Activated T-helper 9 cell treated with anti-CD3 and anti-CD28 coated beads, Interleukin-2, amount 50 U/mL, for 16 hours (primary cell): Measurements from ENCODE around the gene APOL1.
"Not testable (repeated sequence)": the region's sequence is repeated elsewhere in the genome, so short reads cannot be mapped to it uniquely, and the experiment has no call there.

Experiments used
- DNase-seq: peaks from one replicate; pipeline ENCODE4 v3.0.0-alpha.2; 2020; ENCODE audit warnings: low read depth

The APOL1 gene, protein sequence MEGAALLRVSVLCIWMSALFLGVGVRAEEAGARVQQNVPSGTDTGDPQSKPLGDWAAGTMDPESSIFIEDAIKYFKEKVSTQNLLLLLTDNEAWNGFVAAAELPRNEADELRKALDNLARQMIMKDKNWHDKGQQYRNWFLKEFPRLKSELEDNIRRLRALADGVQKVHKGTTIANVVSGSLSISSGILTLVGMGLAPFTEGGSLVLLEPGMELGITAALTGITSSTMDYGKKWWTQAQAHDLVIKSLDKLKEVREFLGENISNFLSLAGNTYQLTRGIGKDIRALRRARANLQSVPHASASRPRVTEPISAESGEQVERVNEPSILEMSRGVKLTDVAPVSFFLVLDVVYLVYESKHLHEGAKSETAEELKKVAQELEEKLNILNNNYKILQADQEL

DNA sequence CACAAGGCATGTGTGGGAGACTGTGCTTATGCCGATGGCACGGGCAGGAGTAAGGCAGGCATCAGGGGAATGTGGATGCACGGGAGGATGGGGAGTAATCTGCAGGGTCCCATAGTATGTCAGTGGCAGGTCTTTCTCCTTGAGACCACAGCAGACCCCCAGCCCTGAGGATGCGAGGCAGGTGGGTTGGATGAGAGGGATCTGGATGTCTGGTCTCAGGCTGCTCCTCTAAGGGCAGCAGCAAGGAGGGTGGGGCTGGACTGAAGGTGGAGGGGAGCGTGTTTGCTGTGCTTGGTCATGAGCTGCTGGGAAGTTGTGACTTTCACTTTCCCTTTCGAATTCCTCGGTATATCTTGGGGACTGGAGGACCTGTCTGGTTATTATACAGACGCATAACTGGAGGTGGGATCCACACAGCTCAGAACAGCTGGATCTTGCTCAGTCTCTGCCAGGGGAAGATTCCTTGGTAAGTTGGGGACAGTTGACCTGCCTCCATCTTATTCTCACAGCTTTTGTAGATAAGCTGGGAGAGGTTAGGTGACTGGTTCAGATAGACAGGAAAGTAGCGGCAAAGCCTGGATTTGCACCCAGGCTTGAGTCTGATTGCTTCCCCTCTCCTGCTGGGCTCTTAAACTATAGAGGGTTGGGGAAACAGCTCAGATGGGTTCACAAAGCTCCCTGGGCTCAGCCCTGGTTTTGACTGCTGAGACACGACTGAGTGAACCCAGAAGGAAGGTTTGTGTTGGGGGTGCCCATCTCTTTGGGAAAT is at the start of gene APOL1:
TSS of gene APOL1 (plus strand) at position 380 of the 769 bp plus-strand sequence. CDS start 1,823 bp downstream, outside the sequence.
- DNase-seq: peak; percentile 36

DNA sequence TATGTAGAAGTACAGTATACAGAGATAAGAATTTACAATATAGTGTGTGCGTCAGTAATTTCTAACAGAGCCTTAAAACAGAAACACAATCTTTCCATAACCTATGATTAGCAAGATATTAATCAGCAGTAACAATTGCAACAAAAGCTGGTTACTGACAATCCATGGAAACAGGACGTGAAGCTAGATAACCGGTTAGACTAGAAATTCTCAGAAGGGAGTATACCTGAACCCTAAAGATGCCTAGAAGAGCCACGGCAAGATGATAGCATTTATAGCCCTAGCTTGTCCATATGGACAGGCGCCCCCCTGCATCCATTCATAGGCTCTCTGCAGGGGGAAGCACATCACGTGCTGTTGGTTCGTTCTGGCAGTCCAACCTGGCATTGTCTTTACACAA is 49.5 kb upstream of the APOL1 start:
- not testable (repeated sequence) for DNase-seq

DNA sequence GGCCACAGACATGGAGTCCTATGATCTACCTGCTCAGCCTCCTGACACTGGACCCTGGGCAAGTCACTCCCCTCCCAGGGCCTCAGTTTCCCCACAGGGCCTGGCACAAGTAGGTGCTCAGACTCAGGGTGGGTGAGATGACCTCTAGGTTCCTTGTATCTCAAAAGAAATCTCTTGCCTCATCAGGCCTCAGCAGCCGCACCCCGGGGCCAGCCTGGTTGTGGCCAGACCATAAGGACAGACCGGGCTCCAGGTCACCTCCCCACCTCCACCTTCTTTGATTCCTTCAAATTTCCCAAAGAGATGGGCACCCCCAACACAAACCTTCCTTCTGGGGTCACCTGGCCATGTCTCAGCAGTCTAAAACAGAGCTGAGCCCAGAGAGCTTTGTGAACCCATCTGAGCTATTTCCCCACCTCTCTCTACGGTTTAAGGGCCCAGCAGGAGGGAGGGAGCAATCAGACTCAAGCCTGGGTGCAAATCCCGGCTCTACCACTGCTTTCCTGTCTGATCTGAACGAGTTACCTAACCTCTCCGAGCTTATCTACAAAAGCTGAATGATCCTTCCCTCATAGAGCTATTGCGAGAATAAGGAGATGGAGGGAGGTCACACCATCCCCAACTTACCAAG is 48.8 kb upstream of the APOL1 start:
- DNase-seq: no peak

DNA sequence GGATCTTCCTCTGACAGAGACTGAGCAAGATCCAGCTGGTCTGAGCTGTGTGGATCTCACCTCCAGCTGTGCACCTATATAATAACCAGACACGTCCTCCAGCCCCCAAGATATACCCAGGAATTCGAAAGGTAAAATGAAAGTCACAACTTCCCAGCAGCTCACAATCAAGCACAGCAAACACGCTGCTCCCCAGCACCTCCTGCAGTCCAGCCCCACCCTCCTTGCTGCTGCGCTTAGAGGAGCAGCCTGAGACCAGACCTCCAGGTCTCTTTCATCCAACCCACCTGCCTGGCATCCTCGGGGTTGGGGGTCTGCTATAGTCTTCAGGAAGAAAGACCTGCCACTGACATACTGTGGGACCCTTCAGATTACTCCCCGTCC is 48.3 kb upstream of the APOL1 start:
- DNase-seq: no peak

DNA sequence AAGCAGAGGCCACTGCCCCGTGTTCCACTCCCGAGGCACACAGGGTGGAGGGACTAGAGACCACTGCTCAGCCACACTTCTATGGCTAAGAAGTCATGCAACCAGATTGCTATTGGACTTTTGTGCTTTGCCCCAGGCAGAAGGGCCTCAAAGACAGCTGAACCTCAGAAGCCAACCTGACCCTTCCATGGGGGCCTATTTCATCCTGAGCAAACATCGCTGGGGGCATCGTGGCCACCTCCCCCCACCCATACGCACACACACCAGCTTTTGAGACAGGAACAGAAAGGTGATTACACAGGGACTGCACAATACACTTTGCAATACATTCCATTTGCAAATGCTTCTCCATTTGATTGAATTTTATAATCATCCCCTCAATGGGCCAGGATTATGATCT is 47.4 kb upstream of the APOL1 start:
- not testable (repeated sequence) for DNase-seq

DNA sequence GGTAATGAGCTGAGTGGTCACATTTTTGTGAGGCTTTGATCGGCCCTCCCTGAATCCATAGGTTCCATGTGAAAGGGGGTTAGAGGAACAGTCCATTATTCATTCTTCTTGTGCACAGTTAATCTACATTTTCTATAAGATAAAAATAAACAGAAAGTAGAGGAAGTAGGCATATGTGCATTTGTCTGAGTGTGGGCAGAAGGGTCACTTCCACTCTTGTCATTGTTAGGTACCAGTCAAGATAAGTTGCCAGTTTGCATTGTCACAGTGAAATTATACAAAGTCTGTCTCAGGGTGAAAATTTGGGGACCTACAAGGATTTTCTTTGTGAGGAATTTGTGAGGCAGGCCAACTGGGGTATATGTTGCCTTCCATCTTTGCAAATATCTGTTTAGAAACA is 46.7 kb upstream of the APOL1 start:
- DNase-seq: no peak

DNA sequence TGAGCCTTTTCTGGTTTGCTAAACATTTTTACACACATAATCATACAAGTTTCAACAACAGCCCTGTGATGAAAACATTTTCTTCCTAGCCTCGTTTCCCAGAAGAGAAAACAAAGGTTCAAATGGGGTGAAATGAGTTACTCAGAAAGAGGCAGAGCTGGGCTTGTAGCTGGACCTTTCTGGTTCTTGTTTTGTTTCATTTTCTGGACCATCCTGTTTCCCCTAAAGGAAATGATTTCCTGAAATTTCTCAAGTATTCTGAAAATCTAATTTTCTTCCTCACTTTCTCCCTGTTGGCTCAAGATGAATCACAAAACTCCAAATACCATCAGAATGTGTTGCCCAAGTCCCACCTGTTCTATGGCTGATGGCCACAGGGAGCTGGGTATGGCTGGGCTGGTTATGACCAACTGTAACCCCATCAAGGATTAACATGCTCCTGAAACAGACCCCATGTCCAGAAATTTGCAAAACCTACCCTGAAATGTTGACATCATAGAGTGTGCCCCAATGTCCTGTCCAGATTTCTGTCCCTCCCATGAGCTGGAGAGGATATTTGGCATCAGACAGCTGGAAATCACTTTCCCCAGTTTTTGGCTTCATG is 44.7 kb upstream of the APOL1 start:
- DNase-seq: no peak

DNA sequence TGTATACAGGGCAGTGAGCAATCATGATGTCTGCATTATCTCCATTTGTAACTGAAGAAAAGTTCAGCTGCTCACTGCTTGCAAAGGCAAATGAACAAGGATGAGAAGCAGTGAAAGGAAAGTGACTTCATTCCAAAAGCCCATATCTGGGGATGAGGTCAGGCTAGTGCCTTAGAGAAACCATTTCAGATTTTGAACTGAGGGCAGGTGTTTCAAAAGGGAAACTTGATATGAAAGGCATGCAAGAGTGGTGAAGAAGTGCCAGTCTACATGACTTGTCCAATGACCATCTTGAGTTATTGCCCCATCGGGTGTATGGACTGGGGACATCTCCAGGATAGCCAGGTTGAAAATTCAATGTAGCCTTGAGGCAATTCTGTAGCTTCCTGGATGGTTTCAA is 44.0 kb upstream of the APOL1 start:
- no peak for DNase-seq

DNA sequence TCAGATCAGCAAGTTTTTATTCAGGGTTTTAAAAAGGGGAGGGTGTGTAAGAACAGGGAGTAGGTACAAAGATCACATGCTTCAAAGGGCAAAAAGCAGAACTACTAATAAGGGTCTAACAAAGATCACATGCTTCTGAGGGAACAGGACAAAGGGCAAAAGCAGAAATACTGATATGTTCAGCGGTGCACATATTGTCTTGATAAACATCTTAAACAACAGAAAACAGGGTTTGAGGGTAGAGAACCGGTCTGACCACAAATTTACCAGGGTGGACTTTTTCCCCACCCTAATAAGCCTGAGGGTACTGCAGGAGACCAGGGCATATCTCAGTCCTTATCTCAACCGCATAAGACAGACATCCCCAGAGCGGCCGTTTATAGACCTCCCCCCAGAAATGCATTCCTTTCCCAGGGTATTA is 43.4 kb upstream of the APOL1 start:
- DNase-seq: not testable (repeated sequence)

DNA sequence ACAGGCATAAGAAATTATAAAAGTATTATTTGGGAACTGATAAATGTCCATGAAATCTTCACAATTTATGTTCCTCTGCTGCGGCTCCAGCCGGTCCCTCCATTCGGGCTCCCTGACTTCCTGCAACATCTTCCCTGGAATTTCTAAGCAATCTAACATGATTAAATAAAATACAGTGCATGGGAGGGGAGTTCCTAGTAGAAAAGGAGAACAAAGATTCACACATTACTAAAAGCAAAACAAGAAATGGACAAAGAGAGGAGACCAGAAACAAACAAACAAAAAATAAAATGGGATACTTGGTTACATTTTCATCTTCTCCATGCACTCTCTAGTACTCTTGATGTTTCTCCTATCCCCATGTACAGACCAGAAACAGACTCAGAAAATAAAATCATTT is 42.7 kb upstream of the APOL1 start:
- DNase-seq: no peak

DNA sequence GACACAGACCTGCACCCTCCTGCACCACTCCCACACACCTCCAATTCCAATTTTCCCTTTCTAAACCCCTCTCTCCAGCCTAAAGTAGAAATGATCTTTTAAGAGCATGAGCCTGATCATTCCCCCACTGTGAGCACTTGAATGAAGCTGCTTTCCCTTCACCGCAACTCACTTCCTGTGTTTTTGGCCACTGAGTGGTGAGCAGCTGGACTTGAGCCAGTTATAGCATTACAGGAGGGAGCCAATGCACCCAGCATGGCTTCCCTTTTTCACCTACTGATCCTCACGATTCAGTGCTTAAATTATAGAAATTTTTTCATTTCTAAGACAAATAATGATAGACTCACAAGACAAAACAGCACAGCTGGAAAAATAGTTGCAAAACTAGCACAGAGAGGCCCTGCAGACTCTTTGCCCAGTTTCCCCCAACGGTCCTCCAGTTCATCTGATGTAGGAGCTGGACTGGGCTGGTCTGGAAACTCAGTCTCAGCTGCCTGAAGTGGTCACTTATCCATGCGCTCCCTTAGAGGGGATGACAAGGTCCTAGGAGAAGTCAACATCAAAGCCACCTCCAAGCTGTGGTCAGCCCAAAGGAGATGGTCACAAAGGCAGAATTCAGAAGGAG is 41.6 kb upstream of the APOL1 start:
- DNase-seq: no peak

DNA sequence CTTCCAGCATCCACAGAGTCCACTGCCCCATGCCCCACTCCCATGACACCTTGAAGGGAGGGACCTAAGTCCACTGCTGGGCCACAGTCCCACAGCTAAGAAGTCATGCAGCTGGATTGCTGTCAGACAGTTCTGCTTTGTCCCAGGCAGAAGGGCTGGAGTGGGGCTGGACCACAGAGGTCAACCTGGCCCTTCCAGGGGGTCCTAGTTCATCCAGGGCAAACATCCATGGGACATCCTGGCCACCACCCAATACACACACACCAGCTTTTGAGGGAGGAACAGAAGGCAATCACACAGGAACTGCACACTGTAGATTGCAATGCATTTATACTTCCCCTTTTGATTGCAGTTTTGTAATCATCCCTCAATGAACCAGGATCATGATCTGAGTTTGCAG is 40.0 kb upstream of the APOL1 start:
- no peak for DNase-seq

DNA sequence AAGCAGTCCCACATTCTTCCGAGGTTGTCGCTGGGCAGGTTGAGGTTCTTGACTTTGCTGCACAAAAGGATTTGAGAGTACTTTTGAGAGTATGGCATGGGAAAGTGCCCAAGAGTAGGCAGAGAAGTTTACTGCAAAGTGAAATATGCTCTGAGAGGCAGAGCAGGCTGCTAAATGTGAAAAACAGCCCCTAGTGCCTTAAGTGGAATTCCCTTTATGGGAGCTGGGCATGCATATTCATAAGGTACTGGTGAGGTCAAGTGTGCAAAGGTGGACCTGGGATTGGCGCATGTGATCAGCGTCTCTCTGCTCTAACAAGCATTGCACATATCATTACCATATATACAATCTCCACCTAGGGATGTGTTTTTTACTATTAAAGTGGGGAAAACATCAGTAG is 39.3 kb upstream of the APOL1 start:
- DNase-seq: no peak

DNA sequence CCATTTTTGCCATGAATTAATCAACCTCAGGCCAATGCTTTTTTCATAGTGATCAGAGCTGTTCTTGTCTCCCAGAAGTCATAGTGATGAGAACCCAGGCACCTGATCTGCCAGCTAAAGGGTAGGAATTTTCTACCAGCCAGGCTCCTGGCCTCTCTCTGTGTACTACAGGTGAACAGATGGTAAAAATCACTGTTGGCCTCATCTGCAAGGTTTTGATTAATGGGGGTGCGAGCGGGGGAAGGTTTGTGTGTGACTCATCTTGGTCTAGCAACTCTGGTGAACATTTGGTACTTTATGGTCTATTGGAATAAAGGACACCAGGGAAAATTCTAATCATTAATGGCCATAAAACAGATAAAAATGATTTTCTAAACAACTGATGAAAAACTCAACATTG is 37.0 kb upstream of the APOL1 start:
- no peak for DNase-seq

DNA sequence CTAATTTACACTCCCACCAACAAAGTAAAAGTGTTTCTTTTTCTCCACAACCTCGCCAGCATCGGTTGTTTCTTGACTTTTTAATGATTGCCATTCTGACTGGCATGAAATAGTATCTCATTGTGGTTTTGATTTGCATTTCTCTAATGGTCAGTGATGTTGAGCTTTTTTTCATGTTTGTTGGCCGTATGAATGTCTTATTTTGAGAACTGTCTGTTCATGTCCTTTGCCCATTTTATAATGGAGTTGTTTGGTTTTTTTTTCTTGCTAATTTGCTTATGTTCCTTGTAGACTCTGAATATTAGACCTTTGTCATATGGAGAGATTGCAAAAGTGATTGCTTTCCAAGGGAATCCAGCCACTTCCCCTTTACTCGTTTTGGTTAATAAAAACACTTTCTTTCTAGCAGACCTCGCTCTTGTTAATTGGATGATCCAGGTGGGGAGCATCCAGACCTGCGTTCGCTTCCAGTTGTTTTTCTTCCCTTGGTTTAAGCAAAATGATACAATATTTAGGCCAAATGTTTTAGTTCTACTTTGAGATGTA is 34.2 kb upstream of the APOL1 start:
- DNase-seq: no peak

DNA sequence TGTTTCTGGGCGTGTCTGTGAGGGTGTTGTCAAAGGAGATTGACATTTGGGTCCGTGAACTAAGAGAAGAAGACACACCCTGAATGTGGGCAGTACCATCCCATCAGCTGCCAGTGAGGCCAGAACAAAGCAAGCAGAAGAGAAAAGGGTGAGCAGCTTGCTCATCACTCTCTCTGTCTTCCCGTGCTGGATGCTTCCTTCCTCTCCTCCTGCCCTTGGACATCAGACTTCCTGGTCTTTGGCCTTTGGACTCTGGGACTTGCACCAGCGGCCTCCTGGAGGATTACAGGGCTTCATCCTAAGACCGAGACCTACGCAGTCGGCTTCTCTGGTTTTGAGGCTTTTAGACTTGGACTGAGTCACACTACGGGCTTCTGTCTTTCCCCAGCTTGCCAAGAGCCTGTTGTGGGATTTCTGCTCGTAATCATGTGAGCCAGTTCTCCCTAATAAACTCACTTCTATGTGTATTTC is 32.4 kb upstream of the APOL1 start:
- no peak for DNase-seq

DNA sequence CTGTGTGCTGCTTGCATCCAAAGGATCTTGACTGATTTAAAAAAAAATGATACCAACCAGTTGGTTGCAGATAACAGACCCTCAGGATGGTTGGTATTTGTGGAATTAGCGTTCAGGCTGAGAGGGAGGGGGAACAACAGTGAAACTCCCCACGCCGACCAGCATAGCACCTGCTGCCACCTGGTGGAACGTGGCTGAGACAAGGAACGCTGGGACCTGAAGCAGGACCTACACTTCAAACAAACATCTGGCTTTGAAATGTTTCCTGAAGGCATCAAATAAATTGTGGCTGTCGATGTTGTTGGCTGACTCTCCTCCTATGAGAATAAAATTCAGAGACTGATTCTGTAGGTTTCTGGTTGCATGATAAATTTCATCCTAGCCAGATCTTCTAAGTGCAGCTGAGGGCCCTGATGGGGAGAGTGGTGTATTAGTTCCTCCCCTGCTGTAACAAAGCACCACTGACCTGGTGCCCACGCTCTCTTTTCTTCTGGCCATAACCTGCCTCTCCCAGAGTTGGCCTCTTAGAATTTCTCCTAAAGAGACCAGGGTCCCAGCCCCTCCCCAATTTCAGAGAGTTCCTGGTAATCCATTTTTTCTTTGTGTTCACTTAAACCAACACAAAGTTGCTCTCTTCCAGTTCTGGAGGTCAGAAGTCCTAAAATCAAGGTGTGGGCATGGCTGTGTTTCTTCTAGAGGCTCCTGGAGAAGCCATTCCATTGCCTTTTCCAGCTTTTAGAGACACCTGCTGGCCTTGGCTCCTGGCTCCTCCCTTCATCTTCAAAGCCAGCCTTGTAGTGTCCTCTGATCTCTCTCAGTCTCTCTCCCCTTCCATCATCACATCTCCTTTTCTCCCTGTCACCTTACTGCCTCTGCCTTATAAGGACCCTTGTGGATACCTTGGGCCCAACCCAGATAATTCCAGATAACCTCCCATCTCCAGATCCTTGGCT is 30.9 kb upstream of the APOL1 start:
- DNase-seq: peak; percentile 22

DNA sequence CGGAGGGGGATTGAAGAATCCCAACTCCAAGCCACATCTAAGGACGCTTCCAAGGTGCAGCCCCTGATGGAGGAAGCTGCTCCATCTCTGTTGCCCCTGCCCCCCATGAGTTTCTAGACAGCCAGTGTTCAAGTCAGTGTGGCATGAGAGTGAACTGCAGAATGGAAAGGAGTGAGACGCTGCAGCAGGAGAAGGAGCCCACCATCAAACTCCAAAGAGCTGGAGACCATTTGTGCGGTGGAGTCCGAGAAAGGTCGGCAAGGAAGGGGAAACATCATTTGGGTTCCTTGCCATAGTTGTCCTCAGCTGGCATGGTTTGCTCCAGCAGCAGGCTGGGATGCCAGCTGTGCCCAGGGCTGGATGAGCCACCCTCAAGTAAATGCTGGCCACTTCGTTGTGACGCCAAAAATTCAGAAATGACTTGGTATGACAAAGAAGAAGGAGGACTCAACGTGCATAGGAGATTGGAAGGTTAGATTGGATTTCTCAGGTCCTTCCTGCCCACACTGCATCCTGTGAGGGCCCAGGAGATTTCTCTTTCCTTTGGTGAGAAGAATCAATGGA is 30.0 kb upstream of the APOL1 start:
- no peak for DNase-seq

DNA sequence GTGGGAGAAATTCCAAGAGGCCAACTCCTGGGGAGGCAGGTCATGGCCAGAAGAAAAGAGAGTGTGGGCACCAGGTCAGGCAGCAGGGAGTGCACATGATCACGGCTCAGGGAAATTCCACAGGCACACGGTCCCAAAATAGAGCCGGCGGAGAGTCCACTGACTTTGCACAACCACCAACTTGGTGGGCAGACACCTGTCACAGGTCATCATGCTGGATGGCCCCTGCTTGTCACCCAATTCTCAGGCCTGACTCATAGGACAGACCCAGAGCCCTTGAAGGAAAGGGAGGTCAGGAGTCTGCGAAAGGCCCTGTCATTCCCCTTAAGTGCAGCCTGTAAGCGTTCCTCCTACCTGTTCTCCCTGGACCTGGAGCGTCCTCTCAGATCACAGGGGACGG is 29.4 kb upstream of the APOL1 start:
- no peak for DNase-seq

DNA sequence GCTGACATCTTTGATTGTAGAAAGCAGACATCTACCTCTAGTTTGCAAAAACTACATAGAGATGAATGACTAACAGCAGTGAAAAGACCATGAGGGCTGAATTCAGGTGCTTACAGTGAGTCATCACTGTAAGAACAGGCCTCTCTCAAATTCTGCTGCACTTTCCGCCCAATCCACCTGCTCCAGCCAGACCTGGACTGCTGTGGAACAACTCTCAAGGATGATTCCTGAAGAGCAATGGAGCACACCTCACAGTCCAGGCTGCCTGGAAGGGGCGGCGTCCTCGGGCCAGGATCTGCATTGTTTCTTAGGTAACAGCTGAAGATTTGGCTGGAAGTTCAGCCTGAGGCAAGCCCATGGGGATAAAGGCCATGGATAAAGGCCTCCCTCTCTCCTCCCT is 28.7 kb upstream of the APOL1 start:
- DNase-seq: no peak
